HepG2 (cell line): Measurements from ENCODE around the gene CA7. TPM values are rescaled to one million over a fixed set of nuclear protein-coding genes. Genes with fewer than 3 reads are reported as not detected.

Experiments used
- ATAC-seq: fragments of 200-7000 bp; cut with Tn5 transposase; 3 replicates; pipeline ENCODE4 v1.9.1; 2020; ENCODE audit warnings: mild to moderate bottlenecking, moderate library complexity
- BruUV-seq: library from RNA; stranded (reverse); fragments of 400-500 nt; replicated peaks from 2 replicates; lab custom pipeline; 2021; lab: Mats Ljungman, UMichigan
- CTCF ChIA-PET: fragments of 300-600 bp; formaldehyde crosslinking; extraction: SDS; loops from one replicate; lab custom pipeline; 2021; ENCODE audit warnings: low total read pairs, inconsistent platforms, low intra/inter-chr PET ratio; lab: Yijun Ruan, JAX
- POLR2A ChIA-PET: fragments of 350-600 bp; sonication (Branson Sonifier 250); formaldehyde crosslinking; loops from one replicate; lab custom pipeline; 2020; ENCODE audit warnings: antibody characterized with exemption, inconsistent platforms; lab: Yijun Ruan, JAX
- DNase-seq: peaks from one replicate; pipeline ENCODE4 v3.0.0-alpha.2; 2015; ENCODE audit warnings: low spot score
- FAIRE-seq: peaks from 3 replicates; lab custom pipeline; 2011; peaks lifted over from hg19 to GRCh38; lab: Jason Lieb, UNC
- H2AFZ ChIP-seq: one replicate; pipeline ENCODE4 v1.6.1; 2011; ENCODE audit warnings: low read length, inconsistent platforms
- H3K27ac ChIP-seq: fragments of 300-600 bp; 3 replicates; pipeline ENCODE4 v1.8.0; 2011; ENCODE audit warnings: mixed run types, mild to moderate bottlenecking, mixed read lengths, low read length, inconsistent platforms; ENCODE audit not compliant: insufficient read depth; ENCODE audit errors: extremely low read length
- H3K27me3 ChIP-seq, 2 experiments: fragments of 200-600 bp in 1 of 2; 2 replicates in 1 of 2; 3 replicates in 1 of 2; pipeline versions ENCODE4 v1.6.0 to v1.8.0; 2011; ENCODE audit warnings: low read length in 2 of 2, mild to moderate bottlenecking in 2 of 2, moderate library complexity in 2 of 2, inconsistent platforms in 1 of 2; ENCODE audit not compliant: insufficient read depth in 2 of 2, control insufficient read depth in 1 of 2
- H3K36me3 ChIP-seq, 2 experiments: fragments of 200-600 bp in 1 of 2; replicated peaks in 1 of 2; 2 replicates in 1 of 2; 3 replicates in 1 of 2; pipeline versions ENCODE4 v1.5.1 to v1.8.0; 2011; ENCODE audit warnings: low read length in 2 of 2, inconsistent platforms in 1 of 2; ENCODE audit not compliant: insufficient read depth in 2 of 2, control insufficient read depth in 1 of 2
- H3K4me1 ChIP-seq: 2 replicates; pipeline ENCODE4 v1.5.1; 2012; ENCODE audit warnings: low read length, inconsistent platforms; ENCODE audit not compliant: insufficient read depth
- H3K4me2 ChIP-seq: 2 replicates; pipeline ENCODE4 v1.6.0; 2011; ENCODE audit warnings: low read depth, low read length, inconsistent platforms
- H3K4me3 ChIP-seq, 3 experiments: fragments of 200-600 bp in 1 of 3; sonication (generic), shearing (Covaris generic) in 1 of 3; replicated peaks in 1 of 3; 2 replicates each; pipeline ENCODE4 v1.5.1; 2011 to 2016; ENCODE audit warnings: low read length in 3 of 3, inconsistent platforms in 2 of 3, low read depth in 2 of 3, mild to moderate bottlenecking in 2 of 3, control low read depth in 1 of 3, mixed read lengths in 1 of 3; ENCODE audit not compliant: insufficient read depth in 1 of 3
- H3K79me2 ChIP-seq: one replicate; pipeline ENCODE4 v1.6.1; 2011; ENCODE audit warnings: low read length, inconsistent platforms; ENCODE audit not compliant: insufficient read depth
- H3K9ac ChIP-seq: 2 replicates; pipeline ENCODE4 v1.6.0; 2011; ENCODE audit warnings: mild to moderate bottlenecking, low read depth, low read length, inconsistent platforms; ENCODE audit not compliant: insufficient read depth
- H3K9me3 ChIP-seq: 2 replicates; pipeline ENCODE4 v1.5.1; 2012; ENCODE audit warnings: mild to moderate bottlenecking, low read length
- H4K20me1 ChIP-seq: 2 replicates; pipeline ENCODE4 v1.6.0; 2011; ENCODE audit warnings: inconsistent platforms, mild to moderate bottlenecking, low read length, moderate library complexity; ENCODE audit not compliant: insufficient read depth
- AHR ChIP-seq: IDR thresholded peaks from 2 replicates; pipeline ENCODE4 v1.6.1; 2018; ENCODE audit warnings: missing genetic modification reagents, missing compliant biosample characterization
- ARNT ChIP-seq: fragments of 450-650 bp; IDR thresholded peaks from 2 replicates; pipeline ENCODE4 v1.6.1; 2017
- ATF3 ChIP-seq: sonication (generic); formaldehyde crosslinking; IDR thresholded peaks from 2 replicates; pipeline ENCODE4 v1.4.0; 2020; ENCODE audit warnings: missing genetic modification reagents
- CENPT ChIP-seq: sonication (generic); formaldehyde crosslinking; IDR thresholded peaks from 2 replicates; pipeline ENCODE4 v1.8.0; 2022; ENCODE audit warnings: low read depth, mild to moderate bottlenecking, moderate library complexity, missing genetic modification reagents
- ETV6 ChIP-seq: sonication (generic); formaldehyde crosslinking; conservative IDR thresholded peaks from 2 replicates; pipeline ENCODE4 v1.4.0; 2020; ENCODE audit warnings: missing genetic modification reagents
- KAT8 ChIP-seq: IDR thresholded peaks from 2 replicates; pipeline ENCODE4 v1.6.1; 2016; ENCODE audit warnings: missing genetic modification reagents, missing compliant biosample characterization
- LBX2 ChIP-seq: sonication (generic); formaldehyde crosslinking; IDR thresholded peaks from 2 replicates; pipeline ENCODE4 v1.5.0; 2020; ENCODE audit warnings: missing genetic modification reagents, mild to moderate bottlenecking, borderline replicate concordance
- NFATC3 ChIP-seq: sonication (generic); formaldehyde crosslinking; IDR thresholded peaks from 2 replicates; pipeline ENCODE4 v1.5.1; 2020; ENCODE audit warnings: mild to moderate bottlenecking, missing genetic modification reagents
- REL ChIP-seq: sonication (generic); formaldehyde crosslinking; conservative IDR thresholded peaks from 2 replicates; pipeline ENCODE4 v1.8.0; 2022; ENCODE audit warnings: mild to moderate bottlenecking, missing genetic modification reagents, moderate library complexity
- SP4 ChIP-seq: sonication (generic); formaldehyde crosslinking; IDR thresholded peaks from 2 replicates; pipeline ENCODE4 v1.8.1; 2023; ENCODE audit warnings: mild to moderate bottlenecking, missing genetic modification reagents
- ZBTB4 ChIP-seq: sonication (generic); formaldehyde crosslinking; IDR thresholded peaks from 2 replicates; pipeline ENCODE4 v1.4.0; 2020; ENCODE audit warnings: missing genetic modification reagents, mild to moderate bottlenecking, borderline replicate concordance
- ZNF234 ChIP-seq: sonication (generic); formaldehyde crosslinking; conservative IDR thresholded peaks from 2 replicates; pipeline ENCODE4 v1.5.1; 2020; ENCODE audit warnings: mild to moderate bottlenecking, missing genetic modification reagents
- ZNF256 ChIP-seq: sonication (generic); formaldehyde crosslinking; conservative IDR thresholded peaks from 2 replicates; pipeline ENCODE4 v1.4.0; 2020; ENCODE audit warnings: missing genetic modification reagents
- ZNF556 ChIP-seq: sonication (generic); formaldehyde crosslinking; IDR thresholded peaks from 2 replicates; pipeline ENCODE4 v1.4.0; 2020; ENCODE audit warnings: mild to moderate bottlenecking, missing genetic modification reagents, borderline replicate concordance
- ZNF569 ChIP-seq: sonication (generic); formaldehyde crosslinking; IDR thresholded peaks from 2 replicates; pipeline ENCODE4 v1.5.0; 2020; ENCODE audit warnings: mild to moderate bottlenecking, missing genetic modification reagents, moderate library complexity, borderline replicate concordance
- ZNF574 ChIP-seq: sonication (generic); formaldehyde crosslinking; IDR thresholded peaks from 2 replicates; pipeline ENCODE4 v1.4.0; 2020; ENCODE audit warnings: missing genetic modification reagents
- ZNF777 ChIP-seq: sonication (generic); formaldehyde crosslinking; IDR thresholded peaks from 2 replicates; pipeline ENCODE4 v1.4.0; 2020; ENCODE audit warnings: missing genetic modification reagents
- WGBS: methylation state at CpG from one replicate; pipeline ENCODE4 v1.1.6; 2017; ENCODE audit warnings: low lambda C conversion rate; 5-methylcytosine and 5-hydroxymethylcytosine counted together
- in situ Hi-C: cut with HindIII; loops from 2 replicates; pipeline ENCODE4 v1.10.0; 2017; ENCODE audit warnings: low pct_unique_long_range_greater_than_20kb; ENCODE audit not compliant: extremely low pct_ligation_motif_present
- intact Hi-C: fragments of 100-400 bp; cut with micrococcal nuclease; formaldehyde crosslinking; loops from one replicate; pipeline ENCODE4 v1.10.0; 2022; ENCODE audit not compliant: unreplicated experiment
- polyA plus RNA-seq, 8 experiments: library from polyadenylated mRNA; depleted of rRNA in 3 of 8; stranded (reverse) in 7 of 8; unstranded in 1 of 8; fragments of >200 nt; fragmentation: Illumina TruSeq in 4 of 8; extraction: Trizol in 4 of 8; gene quantifications; 2 replicates each; pipeline versions ENCODE4 v1.2.1 to v1.2.3, GENCODE V29; 2011 to 2016; ENCODE audit warnings: low read depth in 4 of 8, missing spikeins in 1 of 8, mixed read lengths in 1 of 8; ENCODE audit not compliant: insufficient read depth in 1 of 8
- total RNA-seq, 5 experiments: library from RNA; depleted of rRNA; stranded (reverse); fragments of >200 nt; fragmentation: Illumina TruSeq; extraction: Trizol; gene quantifications; 2 replicates each; pipeline ENCODE4 v1.2.3, GENCODE V29; 2016; ENCODE audit warnings: low read depth in 1 of 5

The CA7 gene
- total and polyA plus RNA-seq, 2 of the 13 experiments (the other 11 are each of a cell fraction or from before 2014, with no cell fraction given): not detected

- Histone ChIP-seq H2AFZ (peak within 1 kb of the TSS; percentile 3), H3K4me3 (peak within 1 kb of the TSS; percentile 73 to 92 (median 85)), H3K36me3 (peaks cover 8 to 13% of the 10 kb centered on the region in 2 experiments; a peak in 4 of 5 replicates), H3K9ac (peak within 1 kb of the TSS; percentile 78), H3K4me2 (peak within 1 kb of the TSS; percentile 90), H3K27ac (peak within 1 kb of the TSS; percentile 69), H3K27me3 (no peaks in the 10 kb centered on the region), H3K79me2 (peaks cover 28% of the 10 kb centered on the region), H3K9me3 (no peaks in the 10 kb centered on the region), H4K20me1 (no peaks in the 10 kb centered on the region), H3K4me1 (peaks cover 43% of the 10 kb centered on the region)
- peak; percentile 97 for DNase-seq
- peak; percentile 60 for FAIRE-seq
- intact Hi-C loops: no loop called here
- TSS peak; percentile 71 for BruUV-seq
- peak; percentile 99 for ATAC-seq
- POLR2A ChIA-PET: interaction anchor here (0.7 to 2.7 kb wide), 14 partner anchors 10 to 148 kb away, joined by 3 to 30 read pairs (median 5); partner anchors contain the start of genes CBFB and NAE1
- CTCF ChIA-PET: no interaction called here
- in situ Hi-C loops: no loop called here
- 0% methylated on average over 40 of the region's 58 CpGs for WGBS
- TF ChIP-seq REL: peak; percentile 92
- TF ChIP-seq ZNF574 (CRISPR knock-in tag): peak; percentile 78; the same call in 1 of the 2 replicates
- peak; percentile 24 for TF ChIP-seq CENPT (CRISPR knock-in tag)
- peak; percentile 24; the same call in 1 of the 2 replicates for TF ChIP-seq ZNF234 (CRISPR knock-in tag)
- TF ChIP-seq ZNF569: peak; percentile 87; the same call in 1 of the 2 replicates
- TF ChIP-seq ZNF556: peak; percentile 46; the same call in 1 of the 2 replicates
- peak; percentile 37; the same call in 1 of the 2 replicates for TF ChIP-seq ZBTB4 (CRISPR knock-in tag)
- TF ChIP-seq NFATC3: peak; percentile 72; the same call in 1 of the 2 replicates
- peak; percentile 70 for TF ChIP-seq ZNF256
- peak; percentile 87 for TF ChIP-seq ETV6 (CRISPR knock-in tag)
- TF ChIP-seq LBX2 (CRISPR knock-in tag): peak; percentile 99
- TF ChIP-seq AHR (CRISPR knock-in tag): peak; percentile 74; the same call in 1 of the 2 replicates
- no peak for TF ChIP-seq ARNT
- TF ChIP-seq SP4 (CRISPR knock-in tag): peak; percentile 96
- TF ChIP-seq ATF3 (CRISPR knock-in tag): peak; percentile 66; the same call in 1 of the 2 replicates
- TF ChIP-seq KAT8 (CRISPR knock-in tag): peak; percentile 91
- peak; percentile 100 for TF ChIP-seq ZNF777 (CRISPR knock-in tag)
Measured at GRCh38 chr16:66880288-66881013, 36.2 kb downstream of the CA7 start, which contains the start of gene PDP2. TSS of gene PDP2 (plus strand) at chr16:66880515. CDS start at chr16:66884285, 3,770 bp downstream.
